SH-SY5Y (cell line): Measurements from ENCODE around the gene GJC1.

Experiments
- GATA2 ChIP-seq: IDR thresholded peaks from 2 replicates; pipeline ENCODE4 v1.6.1; 2011; ENCODE audit warnings: mild to moderate bottlenecking, low read depth, low read length
- GATA3 ChIP-seq: IDR thresholded peaks from 2 replicates; pipeline ENCODE4 v1.6.1; 2011; ENCODE audit warnings: low read depth, mild to moderate bottlenecking, low read length, moderate library complexity

- TF ChIP-seq GATA2 (no peak), GATA3 (no peak)
Observed at GRCh38 chr17:44795928-44796327, 34.2 kb downstream of the GJC1 start.
